Choroid plexus epithelial cell (primary cell): Measurements from ENCODE around the gene SP5.

Source experiments
- DNase-seq: peaks from one replicate; pipeline ENCODE4 v3.0.0-alpha.2; 2010; ENCODE audit warnings: low read depth
- H3K4me3 ChIP-seq: 2 replicates; pipeline ENCODE4 v1.5.1; 2011; ENCODE audit warnings: low read depth, mild to moderate bottlenecking, control low read depth, low read length, moderate library complexity
- TF ChIP-seq, protein P1 (sequence below): conservative IDR thresholded peaks from 2 replicates; pipeline ENCODE4 v1.5.1; 2011; ENCODE audit warnings: low read depth, mild to moderate bottlenecking, control low read depth, inconsistent platforms, low read length, moderate library complexity

Gene SP5

DNA sequence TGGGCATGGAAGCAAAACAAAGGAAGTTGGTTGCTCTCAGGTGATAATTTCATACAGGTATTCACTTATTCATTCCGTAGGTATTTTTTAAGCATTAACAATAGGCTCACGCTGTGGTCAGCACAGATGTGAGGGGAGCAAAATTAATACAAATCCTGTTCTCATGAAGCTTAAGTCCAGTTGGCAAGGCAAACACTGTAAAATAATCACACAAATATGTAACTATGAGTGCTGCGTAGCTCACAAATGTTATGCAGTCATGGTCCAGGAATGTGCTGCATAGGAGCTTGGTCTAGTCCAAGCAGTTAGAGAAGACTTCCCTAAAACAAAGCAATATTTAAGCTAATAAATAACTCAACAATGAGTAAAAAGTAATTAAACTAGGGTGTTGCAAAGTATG is 23.9 kb downstream of the SP5 start:
- TF ChIP-seq, protein P1, sequence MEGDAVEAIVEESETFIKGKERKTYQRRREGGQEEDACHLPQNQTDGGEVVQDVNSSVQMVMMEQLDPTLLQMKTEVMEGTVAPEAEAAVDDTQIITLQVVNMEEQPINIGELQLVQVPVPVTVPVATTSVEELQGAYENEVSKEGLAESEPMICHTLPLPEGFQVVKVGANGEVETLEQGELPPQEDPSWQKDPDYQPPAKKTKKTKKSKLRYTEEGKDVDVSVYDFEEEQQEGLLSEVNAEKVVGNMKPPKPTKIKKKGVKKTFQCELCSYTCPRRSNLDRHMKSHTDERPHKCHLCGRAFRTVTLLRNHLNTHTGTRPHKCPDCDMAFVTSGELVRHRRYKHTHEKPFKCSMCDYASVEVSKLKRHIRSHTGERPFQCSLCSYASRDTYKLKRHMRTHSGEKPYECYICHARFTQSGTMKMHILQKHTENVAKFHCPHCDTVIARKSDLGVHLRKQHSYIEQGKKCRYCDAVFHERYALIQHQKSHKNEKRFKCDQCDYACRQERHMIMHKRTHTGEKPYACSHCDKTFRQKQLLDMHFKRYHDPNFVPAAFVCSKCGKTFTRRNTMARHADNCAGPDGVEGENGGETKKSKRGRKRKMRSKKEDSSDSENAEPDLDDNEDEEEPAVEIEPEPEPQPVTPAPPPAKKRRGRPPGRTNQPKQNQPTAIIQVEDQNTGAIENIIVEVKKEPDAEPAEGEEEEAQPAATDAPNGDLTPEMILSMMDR = no peak
- DNase-seq = peak; percentile 90
- H3K4me3 ChIP-seq = no peak overlapping the region

DNA sequence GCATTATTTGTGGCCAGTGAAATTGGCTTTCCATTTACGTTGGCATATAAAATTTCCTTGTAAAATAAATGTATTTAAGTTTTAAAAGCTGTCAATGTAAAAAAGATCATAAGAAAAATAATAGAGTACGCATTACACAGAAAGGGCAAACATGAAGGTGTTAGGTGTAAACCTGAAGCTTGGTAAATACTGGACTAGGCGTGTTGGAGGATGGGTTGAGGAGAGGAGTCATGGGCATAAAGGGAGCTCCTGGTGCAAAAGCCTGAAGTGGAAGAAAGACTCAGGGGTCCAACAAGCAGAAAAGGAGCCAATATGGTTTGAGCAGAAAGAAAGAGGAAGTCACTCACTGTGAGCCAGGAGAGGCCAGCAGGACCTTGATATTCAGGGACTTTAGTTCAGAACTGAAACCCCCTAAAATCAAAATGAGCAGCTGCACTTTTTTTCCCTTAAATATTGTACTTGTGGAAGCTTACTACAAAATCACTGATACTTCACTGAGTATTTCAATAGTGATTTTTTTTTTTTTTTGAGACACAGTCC is 24.4 kb downstream of the SP5 start:
- TF ChIP-seq, protein P1 = no peak
- no peak overlapping the region for H3K4me3 ChIP-seq

DNA sequence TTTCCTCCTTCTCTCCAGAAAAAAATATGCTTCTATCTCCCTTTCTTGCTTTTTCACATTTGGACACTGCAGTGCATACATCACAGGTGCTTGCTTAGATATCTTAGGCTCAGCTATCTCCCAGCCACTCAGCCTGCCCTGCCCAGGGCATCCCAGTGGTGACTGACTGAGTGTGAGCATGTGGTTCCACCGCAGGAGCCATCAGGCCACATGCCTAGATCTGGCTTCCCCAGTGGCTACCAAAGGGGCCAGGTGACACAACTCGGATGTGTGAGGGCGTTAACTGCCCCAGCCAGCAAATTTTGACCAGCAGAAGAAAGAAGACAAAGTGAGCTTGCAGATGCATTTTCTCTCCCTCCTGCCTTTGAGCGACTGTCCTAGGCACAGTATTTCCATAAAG is 25.5 kb downstream of the SP5 start:
- DNase-seq = no peak
- TF ChIP-seq, protein P1 = no peak
- H3K4me3 ChIP-seq = no peak overlapping the region

More for the DNA sequence above, 24.4 kb downstream of the SP5 start:
- DNase-seq = no peak

DNA sequence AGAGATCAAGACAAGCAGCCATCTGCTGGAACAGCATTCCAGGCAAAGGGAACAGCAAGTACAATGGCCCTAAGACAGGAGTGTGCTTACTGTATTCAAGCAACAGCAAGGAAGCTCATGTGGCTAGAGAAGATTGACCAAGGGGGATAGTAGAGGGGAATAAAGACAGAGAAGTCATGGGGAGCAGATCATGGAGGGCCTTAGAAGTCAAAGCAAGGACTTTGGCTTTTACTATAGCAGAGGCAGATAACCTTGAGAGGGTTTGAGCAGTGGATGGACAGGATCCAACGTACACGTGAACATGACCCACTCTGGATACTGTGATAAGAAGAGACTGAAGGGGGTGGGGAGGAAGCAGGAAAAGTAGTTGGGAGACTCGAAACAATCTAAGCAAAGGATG is 26.9 kb downstream of the SP5 start:
- DNase-seq = no peak
- TF ChIP-seq, protein P1 = no peak

DNA sequence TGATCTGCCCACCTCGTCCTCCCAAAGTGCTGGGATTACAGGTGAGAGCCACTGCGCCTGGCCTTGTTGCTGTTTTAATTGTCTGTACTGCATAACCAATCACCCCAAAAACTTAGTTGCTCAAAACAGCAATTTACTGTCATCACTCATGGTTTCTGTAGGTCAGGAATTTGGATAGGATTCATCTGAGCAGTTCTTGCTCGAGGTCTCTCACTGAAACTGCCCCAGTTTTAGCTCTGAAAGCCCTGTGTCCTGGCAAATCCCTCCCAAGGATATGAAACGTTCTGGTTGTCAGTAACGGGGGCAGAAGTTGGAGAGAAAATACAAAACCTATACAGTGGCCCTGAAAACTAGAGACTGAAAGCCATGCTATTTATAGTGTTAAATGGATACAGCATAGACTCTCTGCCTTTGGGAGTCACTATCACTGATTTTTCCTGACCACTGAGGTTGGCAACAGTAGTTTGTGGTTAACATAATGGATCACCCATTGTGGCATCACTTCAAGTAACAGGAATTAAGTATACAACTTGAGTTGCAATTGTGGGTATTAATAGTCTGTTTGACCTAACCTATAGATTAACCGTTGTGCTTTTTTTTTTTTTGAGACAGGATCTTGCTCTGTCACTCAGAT is 27.9 kb downstream of the SP5 start:
- DNase-seq = no peak
- TF ChIP-seq, protein P1 = no peak
- H3K4me3 ChIP-seq = no peak overlapping the region

More for the DNA sequence above, 26.9 kb downstream of the SP5 start:
- no peak overlapping the region for H3K4me3 ChIP-seq

DNA sequence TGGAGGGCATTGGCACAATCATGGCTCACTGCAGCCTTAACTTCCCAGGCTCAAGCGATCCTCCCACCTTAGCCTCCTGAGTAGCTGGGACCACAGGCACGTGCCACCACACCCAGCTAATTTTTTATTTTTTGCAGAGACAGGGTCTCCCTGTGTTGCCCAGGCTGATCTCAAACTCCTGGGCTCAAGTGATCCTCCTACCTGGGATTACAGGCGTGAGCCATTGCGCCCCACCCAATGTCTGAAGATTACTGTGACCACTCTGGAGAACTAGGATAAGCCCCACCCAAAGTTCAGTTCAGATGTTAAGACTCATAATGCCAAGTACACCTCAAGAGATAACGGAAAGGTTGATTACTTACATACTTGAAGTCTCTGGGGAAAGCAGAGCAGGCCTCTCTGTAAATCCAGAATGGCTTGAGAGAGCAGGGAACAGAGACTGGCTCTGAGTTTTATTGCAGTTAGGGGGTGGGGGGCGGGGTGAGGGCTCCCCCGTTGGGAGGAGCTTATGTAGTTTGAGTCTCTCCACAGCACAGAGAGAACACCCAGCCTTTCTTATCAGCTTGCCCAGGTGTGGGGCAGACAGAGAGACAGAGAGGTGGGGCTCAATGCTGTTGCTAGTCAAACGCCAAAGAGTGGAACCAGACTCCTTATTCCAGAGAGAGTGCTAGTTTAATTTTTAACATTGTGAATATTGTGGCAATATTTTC is 28.5 kb downstream of the SP5 start:
- no peak for DNase-seq
- TF ChIP-seq, protein P1 = no peak
- no peak overlapping the region for H3K4me3 ChIP-seq
